ENCODE measurements around the gene ZBTB40. TPM values are rescaled to one million over a fixed set of nuclear protein-coding genes. Genes with fewer than 3 reads are reported as not detected.

Gene ZBTB40
- total RNA-seq, 1 experiment from 2014 or later = 16.3 TPM

GRCh38 chr1:22494144-22494543 lies 42.5 kb downstream of the ZBTB40 start:
- Histone ChIP-seq H2BK5ac (ENCODE audit: insufficient read length, low read length) (no peak overlapping the region), H3T11ph (ENCODE audit: low read length) (no peak overlapping the region), H2BK12ac (ENCODE audit: insufficient read length, low read depth, low read length) (no peak overlapping the region), H4K5ac (ENCODE audit: insufficient read length, low read depth, low read length) (no peak overlapping the region), H3K27me3 (ENCODE audit: insufficient read depth, low read length) (no peaks in the 10 kb centered on the region; the same call in 1 of the 2 replicates), H3K4ac (ENCODE audit: low read depth, low read length) (no peak overlapping the region), H3K18ac (ENCODE audit: insufficient read length, low read depth, low read length) (no peak overlapping the region), H3K4me2 (ENCODE audit: insufficient read depth, insufficient read length, low read length) (no peak overlapping the region), H4K8ac (replicated peaks; ENCODE audit: insufficient read length, low read depth, low read length) (no peak overlapping the region), H3K14ac (ENCODE audit: insufficient read depth, low read length) (no peak overlapping the region), H3K27ac (ENCODE audit: insufficient read length, low read depth, low read length) (no peak overlapping the region), H3K4me1 (ENCODE audit: insufficient read depth, low read length) (peaks cover 3% of the 10 kb centered on the region; the same call in 1 of the 2 replicates), H3K79me2 (ENCODE audit: insufficient read depth, low read length) (no peaks in the 10 kb centered on the region), H2BK15ac (ENCODE audit: low read depth, low read length) (no peak overlapping the region), H3K9ac (ENCODE audit: extremely low read depth, insufficient read length, low read length) (no peak overlapping the region), H2AK5ac (ENCODE audit: insufficient read length, low read length) (no peak overlapping the region), H3K23me2 (ENCODE audit: insufficient read length, low read depth, low read length, poor library complexity, severe bottlenecking) (no peaks in the 10 kb centered on the region), H3K56ac (ENCODE audit: insufficient read length, low read depth, low read length) (no peak overlapping the region), H4K20me1 (ENCODE audit: control insufficient read depth, insufficient read depth, insufficient read length) (peaks cover 2% of the 10 kb centered on the region), H3K9me3 (ENCODE audit: control insufficient read depth, low read depth, low read length) (no peaks in the 10 kb centered on the region), H2BK20ac (ENCODE audit: low read depth, low read length, poor library complexity, severe bottlenecking) (no peak overlapping the region), H3K79me1 (ENCODE audit: insufficient read depth, low read depth, low read length, poor library complexity, severe bottlenecking) (no peaks in the 10 kb centered on the region), H2AFZ (ENCODE audit: low read length) (no peak overlapping the region), H4K91ac (ENCODE audit: insufficient read length, low read depth, low read length) (no peak overlapping the region), H3K23ac (ENCODE audit: insufficient read length, low read depth, low read length) (no peak overlapping the region), H2BK120ac (ENCODE audit: low read depth, low read length, poor library complexity, severe bottlenecking) (no peak overlapping the region)
- Mint-ChIP-seq H3K4me3 (no peak overlapping the region), H3K27ac (no peak overlapping the region), H3K4me1 (peaks cover 5 to 11% of the 10 kb centered on the region in 2 experiments), H3K9me3 (no peaks in the 10 kb centered on the region), H3K36me3 (ENCODE audit: insufficient read depth in 1 of 3, low read depth in 3 of 3) (peaks cover 1 to 18% (median 4%) of the 10 kb centered on the region in 3 experiments; a peak in 3 of 7 replicates), H3K27me3 (ENCODE audit: low read depth) (no peaks in the 10 kb centered on the region)
- TF ChIP-seq CTCF (conservative IDR thresholded peaks at IDR 0.05) = no peak
- no peak for DNase-seq
- WGBS (ENCODE audit: extremely low coverage, insufficient read length, low lambda C conversion rate) = no CpG with 5 or more reads among the region's 2 CpGs
